GM12878 (cell line): ENCODE measurements around the gene ACER3. TPM values are rescaled to one million over a fixed set of nuclear protein-coding genes. Genes with fewer than 3 reads are reported as not detected.

Experiments
- ATAC-seq: fragments of 200-7000 bp; cut with Tn5 transposase; 3 replicates; pipeline ENCODE4 v1.9.1; 2020; ENCODE audit warnings: mild to moderate bottlenecking, moderate library complexity
- BruUV-seq: library from RNA; stranded (reverse); fragments of 400-500 nt; replicated peaks from 2 replicates; lab custom pipeline; 2021; lab: Mats Ljungman, UMichigan
- CTCF ChIA-PET: fragments of 300-600 bp; sonication (Branson Sonifier 250); formaldehyde crosslinking; extraction: SDS; loops from one replicate; lab custom pipeline; 2021; ENCODE audit warnings: inconsistent platforms; lab: Yijun Ruan, JAX
- POLR2A ChIA-PET: fragments of 350-600 bp; formaldehyde crosslinking; extraction: SDS; loops from one replicate; lab custom pipeline; 2021; ENCODE audit warnings: inconsistent platforms; lab: Charles Lee
- RAD21 ChIA-PET: fragments of 300-600 bp; sonication (Branson Sonifier 250); formaldehyde crosslinking; loops from one replicate; lab custom pipeline; 2023; ENCODE audit warnings: antibody characterized with exemption; ENCODE audit not compliant: unreplicated experiment; lab: Charles Lee
- SMC1A ChIA-PET: fragments of 300-600 bp; sonication (Branson Sonifier 250); formaldehyde crosslinking; loops from one replicate; lab custom pipeline; 2023; ENCODE audit not compliant: unreplicated experiment, uncharacterized antibody; lab: Charles Lee
- DNase-seq: peaks from one replicate; pipeline ENCODE4 v3.0.0-alpha.2; 2011; ENCODE audit warnings: low read depth, low spot score
- FAIRE-seq: peaks from 3 replicates; lab custom pipeline; 2011; peaks lifted over from hg19 to GRCh38; lab: Jason Lieb, UNC
- H2AFZ ChIP-seq: 2 replicates; pipeline ENCODE4 v1.6.0; 2011; ENCODE audit warnings: low read depth, low read length, control low read depth; ENCODE audit not compliant: control insufficient read depth
- H3K27ac ChIP-seq: 2 replicates; pipeline ENCODE4 v1.5.1; 2011; ENCODE audit warnings: control low read depth; ENCODE audit not compliant: control insufficient read depth, insufficient read depth
- H3K27me3 ChIP-seq, 2 experiments: replicated peaks in 1 of 2; 2 replicates each; pipeline versions ENCODE4 v1.6.0 to v1.6.1; 2011; ENCODE audit warnings: low read length in 1 of 2; ENCODE audit not compliant: control insufficient read depth in 2 of 2, insufficient read depth in 2 of 2
- H3K36me3 ChIP-seq, 2 experiments: 2 replicates each; pipeline ENCODE4 v1.5.1; 2011; ENCODE audit warnings: low read length in 1 of 2; ENCODE audit not compliant: control insufficient read depth in 2 of 2, insufficient read depth in 2 of 2
- H3K4me1 ChIP-seq: 2 replicates; pipeline ENCODE4 v1.6.1; 2011; ENCODE audit warnings: mild to moderate bottlenecking, low read length, moderate library complexity, mixed read lengths; ENCODE audit not compliant: control insufficient read depth, insufficient read depth
- H3K4me2 ChIP-seq: 2 replicates; pipeline ENCODE4 v1.6.0; 2011; ENCODE audit warnings: control low read depth; ENCODE audit not compliant: control insufficient read depth, insufficient read depth
- H3K4me3 ChIP-seq: fragments of 200-600 bp; sonication (generic); 2 replicates; pipeline ENCODE4 v1.5.1; 2016
- H3K79me2 ChIP-seq: 2 replicates; pipeline ENCODE4 v1.6.0; 2011; ENCODE audit warnings: low read length; ENCODE audit not compliant: control insufficient read depth, insufficient read depth
- H3K9ac ChIP-seq: 2 replicates; pipeline ENCODE4 v1.8.0; 2011; ENCODE audit warnings: low read length, control low read depth, mixed read lengths; ENCODE audit not compliant: control insufficient read depth, insufficient read depth
- H3K9me3 ChIP-seq: replicated peaks from 3 replicates; pipeline ENCODE4 v1.5.1; 2011; ENCODE audit warnings: mild to moderate bottlenecking, low read length; ENCODE audit not compliant: control insufficient read depth, insufficient read depth
- H4K20me1 ChIP-seq: 2 replicates; pipeline ENCODE4 v1.6.0; 2011; ENCODE audit not compliant: control insufficient read depth, insufficient read depth
- MYC ChIP-seq: IDR thresholded peaks from 2 replicates; pipeline ENCODE4 v1.6.1; 2011; ENCODE audit warnings: mild to moderate bottlenecking, low read length, moderate library complexity, inconsistent platforms; ENCODE audit not compliant: insufficient read depth, insufficient replicate concordance, insufficient read length, severe bottlenecking
- NBN ChIP-seq: fragments of 450-650 bp; IDR thresholded peaks from 2 replicates; pipeline ENCODE4 v1.6.1; 2016
- NFYB ChIP-seq: IDR thresholded peaks from 2 replicates; pipeline ENCODE4 v1.6.1; 2011; ENCODE audit warnings: low read depth, mild to moderate bottlenecking, low read length, improper control_type of control experiment, moderate library complexity; ENCODE audit not compliant: insufficient read depth
- SPI1 ChIP-seq: IDR thresholded peaks from 2 replicates; pipeline ENCODE4 v1.6.1; 2011; ENCODE audit warnings: low read depth, mild to moderate bottlenecking, low read length, moderate library complexity, borderline replicate concordance; ENCODE audit not compliant: insufficient read depth
- YY1 ChIP-seq: IDR thresholded peaks from 2 replicates; pipeline ENCODE4 v1.6.1; 2011; ENCODE audit warnings: low read depth, mild to moderate bottlenecking, low read length
- WGBS: methylation state at CpG from one replicate; pipeline ENCODE4 v1.1.6; 2016; ENCODE audit warnings: low lambda C conversion rate; ENCODE audit not compliant: insufficient replicate concordance, insufficient coverage; ENCODE audit errors: missing lambda C conversion rate; 5-methylcytosine and 5-hydroxymethylcytosine counted together
- in situ Hi-C: fragments of 300-500 bp; cut with MboI; formaldehyde crosslinking; loops from 9 replicates; pipeline ENCODE4 v1.14.3; 2018; ENCODE audit warnings: mixed read lengths
- intact Hi-C: fragments of 100-400 bp; cut with micrococcal nuclease; formaldehyde crosslinking; loops from one replicate; pipeline ENCODE4 v1.14.2; 2022; ENCODE audit not compliant: unreplicated experiment
- polyA plus RNA-seq, 11 experiments: library from polyadenylated mRNA; depleted of rRNA in 4 of 11; unstranded in 6 of 11; stranded (reverse) in 5 of 11; fragments of >200 nt; fragmentation: Nextera tagmentation in 4 of 11; fragmentation: Illumina TruSeq in 1 of 11; extraction: Ambion mirVana in 4 of 11; extraction: Trizol in 1 of 11; gene quantifications; 1 replicate in 1 of 11; 2 replicates in 10 of 11; pipeline versions ENCODE4 v1.2.1 to v1.2.3, GENCODE V29; 2011 to 2016; ENCODE audit warnings: inconsistent platforms in 2 of 11, missing spikeins in 2 of 11, low read depth in 1 of 11
- total RNA-seq, 4 experiments: library from RNA; depleted of rRNA in 3 of 4; stranded (reverse); fragments of >200 nt in 3 of 4; fragmentation: Illumina TruSeq in 1 of 4; extraction: Trizol in 1 of 4; gene quantifications; 2 replicates each; pipeline versions ENCODE4 v1.2.1 to v1.2.3, GENCODE V29; 2013 to 2021
- TF ChIP-seq, protein P1 (sequence below): IDR thresholded peaks from 2 replicates; pipeline ENCODE4 v1.6.1; 2012; ENCODE audit warnings: low read length, inconsistent platforms

The ACER3 gene
- total and polyA plus RNA-seq, 10 of the 15 experiments (the other 5 are each of a cell fraction or from before 2014, with no cell fraction given): 2.8 to 17.4 (median 10.3) TPM

DNA sequence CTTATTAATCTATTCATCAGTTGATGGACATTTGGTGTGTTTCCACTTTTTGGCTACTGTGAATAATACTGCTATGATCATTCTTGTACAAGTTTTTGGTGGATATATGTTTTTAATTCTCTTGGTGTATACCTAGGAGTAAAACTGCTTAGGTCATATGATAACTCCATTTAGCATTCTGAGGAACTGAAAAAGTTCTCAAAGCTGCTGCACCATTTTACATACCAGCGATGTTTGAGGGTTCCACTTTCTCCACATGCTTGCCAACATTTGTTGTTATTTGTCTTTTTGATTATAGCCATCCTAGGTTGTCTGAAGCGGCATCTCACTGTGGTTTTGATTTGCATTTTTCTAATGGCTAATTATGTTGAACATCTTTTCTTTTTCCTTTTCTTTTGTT lies 4.1 kb upstream of the ACER3 start:
- in situ Hi-C loops (no loop called here), intact Hi-C loops (no loop called here)
- H3K9me3 ChIP-seq: no peaks in the 10 kb centered on the region
- ChIA-PET SMC1A (no interaction called here), RAD21 (no interaction called here), CTCF (no interaction called here), POLR2A (no interaction called here)
- H3K79me2 ChIP-seq: peaks cover 3% of the 10 kb centered on the region
- H3K36me3 ChIP-seq: no peaks in the 10 kb centered on the region
- H3K27ac ChIP-seq: no peak overlapping the region
- peak overlapping the region; percentile 24 for H2AFZ ChIP-seq
- BruUV-seq: no TSS peak
- TF ChIP-seq, protein P1, sequence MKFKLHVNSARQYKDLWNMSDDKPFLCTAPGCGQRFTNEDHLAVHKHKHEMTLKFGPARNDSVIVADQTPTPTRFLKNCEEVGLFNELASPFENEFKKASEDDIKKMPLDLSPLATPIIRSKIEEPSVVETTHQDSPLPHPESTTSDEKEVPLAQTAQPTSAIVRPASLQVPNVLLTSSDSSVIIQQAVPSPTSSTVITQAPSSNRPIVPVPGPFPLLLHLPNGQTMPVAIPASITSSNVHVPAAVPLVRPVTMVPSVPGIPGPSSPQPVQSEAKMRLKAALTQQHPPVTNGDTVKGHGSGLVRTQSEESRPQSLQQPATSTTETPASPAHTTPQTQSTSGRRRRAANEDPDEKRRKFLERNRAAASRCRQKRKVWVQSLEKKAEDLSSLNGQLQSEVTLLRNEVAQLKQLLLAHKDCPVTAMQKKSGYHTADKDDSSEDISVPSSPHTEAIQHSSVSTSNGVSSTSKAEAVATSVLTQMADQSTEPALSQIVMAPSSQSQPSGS: no peak
- TF ChIP-seq MYC: no peak
- no peak for TF ChIP-seq NBN
- TF ChIP-seq SPI1: peak; percentile 65
- peak; percentile 67; the same call in 1 of the 2 replicates for TF ChIP-seq YY1
- no peak for TF ChIP-seq NFYB
- DNase-seq (no peak), FAIRE-seq (peak; percentile 73), ATAC-seq (no peak)
- H3K27me3 ChIP-seq: no peaks in the 10 kb centered on the region
- no peak overlapping the region for H3K9ac ChIP-seq
- peaks cover 8% of the 10 kb centered on the region for H3K4me1 ChIP-seq
- H4K20me1 ChIP-seq: no peaks in the 10 kb centered on the region
- no peak overlapping the region for H3K4me2 ChIP-seq
- H3K4me3 ChIP-seq: no peak overlapping the region
- 39% methylated on average over 2 of the region's 2 CpGs for WGBS
